Heart left ventricle (tissue), 13 donors: ENCODE measurements around the gene MME.

ENCODE experiments used
- CTCF ChIP-seq, 12 donors: fragments of 200-600 bp; sonication (generic) in 4 of 12; IDR thresholded peaks; one replicate each; pipeline versions ENCODE4 v1.5.0 to v1.8.0; 2018 to 2022; ENCODE audit warnings: antibody characterized with exemption in 12 of 12, mild to moderate bottlenecking in 5 of 12
- POLR2A ChIP-seq, 2 donors: fragments of 450-650 bp; IDR thresholded peaks; one replicate each; pipeline ENCODE4 v1.6.1; 2017; ENCODE audit warnings: antibody characterized with exemption in 2 of 2, mild to moderate bottlenecking in 2 of 2, moderate library complexity in 2 of 2
- donor health status: ischemic (EF 13 %, LVEDD 7.1; RV severe dilation, severe dysfunction).
- donor health status: DM: no; HTN: yes; CAD: no.
- donor health status: DM: no; HTN: no; CAD: no.
- donor health status: ischemic (EF 25% LVEDD 6.9; RV normal size, moderate dysfunction).
- donor health status: ischemic (EF 25% LVEDD 5.7; RV mildly dilated, moderate dysfunction).
- donor health status: ischemic (EF 35%, LVEDD 5.7; RV mildly dilated, moderate dysfunction).
- donor health status: nonischemic (EF 11% LVEDD 7.7; RV severe dilation, severe dysfunction).
- donor health status: DM: yes; HTN: yes; CAD: no.
- donor health status: PGD.
- donor health status: ischemic (EF 29% LVEDD 5.4; RV normal size, mild dysfunction).
- donor health status: nonischemic (EF 23%, LVEDD 6.1; RV moderate dilation, normal function).

- TF ChIP-seq CTCF (IDR thresholded peaks at IDR 0.05) (no peak), POLR2A (IDR thresholded peaks at IDR 0.05) (no peak)
Measured at GRCh38 chr3:155075200-155075599, 4.9 kb upstream of the MME start.
